ENCODE data around the gene EPM2AIP1.
"Not testable (repeated sequence)": the region's sequence is repeated elsewhere in the genome, so short reads cannot be mapped to it uniquely, and the experiment has no call there.

EPM2AIP1 gene

DNA sequence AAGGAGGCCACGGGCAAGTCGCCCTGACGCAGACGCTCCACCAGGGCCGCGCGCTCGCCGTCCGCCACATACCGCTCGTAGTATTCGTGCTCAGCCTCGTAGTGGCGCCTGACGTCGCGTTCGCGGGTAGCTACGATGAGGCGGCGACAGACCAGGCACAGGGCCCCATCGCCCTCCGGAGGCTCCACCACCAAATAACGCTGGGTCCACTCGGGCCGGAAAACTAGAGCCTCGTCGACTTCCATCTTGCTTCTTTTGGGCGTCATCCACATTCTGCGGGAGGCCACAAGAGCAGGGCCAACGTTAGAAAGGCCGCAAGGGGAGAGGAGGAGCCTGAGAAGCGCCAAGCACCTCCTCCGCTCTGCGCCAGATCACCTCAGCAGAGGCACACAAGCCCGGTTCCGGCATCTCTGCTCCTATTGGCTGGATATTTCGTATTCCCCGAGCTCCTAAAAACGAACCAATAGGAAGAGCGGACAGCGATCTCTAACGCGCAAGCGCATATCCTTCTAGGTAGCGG is at the start of gene EPM2AIP1:
Gene EPM2AIP1 (minus strand): TSS at position 326 of the 520 bp plus-strand sequence. CDS start 54 bp downstream, at position 272.
- TF ChIP-seq, protein P1, sequence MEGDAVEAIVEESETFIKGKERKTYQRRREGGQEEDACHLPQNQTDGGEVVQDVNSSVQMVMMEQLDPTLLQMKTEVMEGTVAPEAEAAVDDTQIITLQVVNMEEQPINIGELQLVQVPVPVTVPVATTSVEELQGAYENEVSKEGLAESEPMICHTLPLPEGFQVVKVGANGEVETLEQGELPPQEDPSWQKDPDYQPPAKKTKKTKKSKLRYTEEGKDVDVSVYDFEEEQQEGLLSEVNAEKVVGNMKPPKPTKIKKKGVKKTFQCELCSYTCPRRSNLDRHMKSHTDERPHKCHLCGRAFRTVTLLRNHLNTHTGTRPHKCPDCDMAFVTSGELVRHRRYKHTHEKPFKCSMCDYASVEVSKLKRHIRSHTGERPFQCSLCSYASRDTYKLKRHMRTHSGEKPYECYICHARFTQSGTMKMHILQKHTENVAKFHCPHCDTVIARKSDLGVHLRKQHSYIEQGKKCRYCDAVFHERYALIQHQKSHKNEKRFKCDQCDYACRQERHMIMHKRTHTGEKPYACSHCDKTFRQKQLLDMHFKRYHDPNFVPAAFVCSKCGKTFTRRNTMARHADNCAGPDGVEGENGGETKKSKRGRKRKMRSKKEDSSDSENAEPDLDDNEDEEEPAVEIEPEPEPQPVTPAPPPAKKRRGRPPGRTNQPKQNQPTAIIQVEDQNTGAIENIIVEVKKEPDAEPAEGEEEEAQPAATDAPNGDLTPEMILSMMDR (IDR thresholded peaks at IDR 0.05): no peak
- Histone ChIP-seq H3K4me3 (peak within 1 kb of the TSS; percentile 85), H3K27ac (peak within 1 kb of the TSS; percentile 98)
- peak; percentile 99 for DNase-seq (ENCODE audit: low spot score)

DNA sequence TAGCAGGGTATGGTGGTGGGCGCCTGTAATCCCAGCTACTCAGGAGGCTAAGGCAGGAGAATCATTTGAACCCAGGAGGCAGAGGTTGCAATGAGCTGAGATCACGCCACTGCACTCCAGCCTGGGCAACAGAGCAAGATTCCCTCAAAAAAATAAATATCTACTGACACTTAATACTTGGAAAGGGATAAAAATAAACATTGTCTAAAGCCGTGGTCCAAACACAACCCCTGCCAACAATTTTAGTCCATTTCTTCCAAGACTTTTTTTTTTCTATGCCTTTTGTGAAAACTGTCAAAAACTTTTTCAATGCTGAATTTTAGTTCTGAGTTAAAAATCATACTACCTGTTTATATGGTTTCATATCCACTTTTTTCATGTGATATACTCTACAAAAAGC is 49.8 kb upstream of the EPM2AIP1 start:
- H3K27ac ChIP-seq: peak overlapping the region in 1 of 2 donors; percentile 67
- DNase-seq (ENCODE audit: low spot score); H3K4me3 ChIP-seq: not testable (repeated sequence)

DNA sequence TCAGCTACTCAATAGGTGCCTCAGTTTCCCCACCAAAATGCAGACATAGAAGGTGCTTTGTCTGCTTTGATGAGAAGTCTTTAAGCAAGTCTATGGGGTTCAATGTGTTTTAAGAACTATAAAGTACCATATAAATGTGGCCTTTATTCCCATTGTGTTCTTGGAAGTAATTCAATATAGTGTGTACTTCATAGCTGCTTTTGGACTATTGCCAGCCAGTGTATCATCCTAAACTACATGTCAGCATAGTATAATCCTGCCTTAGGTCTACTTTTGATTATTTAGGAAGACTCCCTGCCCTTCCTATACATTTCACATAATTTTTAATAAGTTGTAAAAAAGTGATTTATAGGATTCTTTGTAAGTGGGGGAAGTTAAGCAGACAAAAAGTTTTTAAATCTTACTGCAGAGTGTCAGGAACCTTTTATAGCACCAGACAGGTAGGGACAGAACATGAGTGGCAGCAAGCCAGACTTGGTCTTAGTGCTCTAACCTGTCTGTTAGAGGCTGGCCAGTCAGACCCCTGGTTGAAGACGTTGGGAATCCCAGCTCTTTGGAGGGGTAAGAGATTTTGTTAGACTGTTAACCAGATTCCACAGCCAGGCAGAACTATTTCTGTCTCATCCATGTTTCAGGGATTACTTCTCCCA is 48.7 kb upstream of the EPM2AIP1 start:
- H3K4me3 ChIP-seq: no peak overlapping the region
- TF ChIP-seq, protein P1 (IDR thresholded peaks at IDR 0.05): no peak
- DNase-seq (ENCODE audit: low spot score): no peak
- peak overlapping the region in 1 of 2 donors; percentile 67 for H3K27ac ChIP-seq

DNA sequence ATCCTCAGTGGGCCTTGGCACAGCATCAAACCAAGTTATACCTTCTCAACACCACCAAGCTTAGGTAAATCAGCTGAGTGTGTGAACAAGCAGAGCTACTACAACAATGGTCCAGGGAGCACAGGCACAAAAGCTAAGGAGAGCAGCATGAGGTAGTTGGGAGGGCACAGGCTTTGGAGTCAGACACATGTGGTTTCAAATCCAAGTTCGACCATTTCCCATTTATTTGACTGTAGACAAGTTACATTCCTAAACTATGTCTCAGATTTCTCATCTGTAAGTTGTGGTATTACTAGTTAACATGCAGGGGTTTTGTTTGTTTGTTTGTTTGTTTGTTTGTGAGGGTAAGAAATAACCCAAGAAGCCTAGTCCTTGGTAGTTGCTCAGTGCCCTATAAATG is 47.3 kb upstream of the EPM2AIP1 start:
- Histone ChIP-seq H3K27ac (no peak overlapping the region), H3K4me3 (no peak overlapping the region)
- DNase-seq (ENCODE audit: low spot score): no peak
- TF ChIP-seq, protein P1 (IDR thresholded peaks at IDR 0.05): no peak

DNA sequence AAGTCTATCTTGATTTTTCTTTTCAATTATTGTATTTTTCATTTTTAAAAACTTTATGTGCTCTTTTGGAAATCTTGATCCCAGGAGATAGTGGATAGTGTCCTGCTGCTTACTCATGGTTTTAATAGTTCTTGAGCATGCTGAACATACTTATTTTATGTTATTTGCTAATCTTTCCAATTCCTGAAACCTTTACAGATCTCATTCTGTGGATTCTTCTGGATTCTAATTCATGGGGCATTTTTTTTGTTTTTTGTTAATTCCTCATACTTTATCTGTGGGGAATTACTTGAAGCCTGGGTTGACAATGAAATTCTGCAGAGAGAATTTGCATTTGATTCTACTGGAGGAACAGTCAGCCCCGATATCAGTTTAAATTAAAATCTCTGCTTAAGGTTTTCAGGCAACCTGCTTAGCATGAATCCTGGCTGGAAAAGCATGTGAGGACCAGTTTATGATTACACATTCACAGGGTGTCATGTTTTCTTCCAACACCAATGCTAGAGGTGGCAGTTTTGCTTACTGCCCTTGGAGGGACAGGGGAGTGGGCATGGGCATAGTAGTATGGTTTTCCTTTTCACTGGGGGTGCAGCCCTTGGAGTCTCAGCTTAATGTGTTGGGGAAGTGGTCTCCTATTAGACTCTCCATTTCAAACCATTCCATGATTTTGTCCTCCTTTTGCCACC is 46.4 kb upstream of the EPM2AIP1 start:
- TF ChIP-seq, protein P1 (IDR thresholded peaks at IDR 0.05): no peak
- DNase-seq (ENCODE audit: low spot score): no peak
- no peak overlapping the region for H3K4me3 ChIP-seq
- H3K27ac ChIP-seq: no peak overlapping the region

DNA sequence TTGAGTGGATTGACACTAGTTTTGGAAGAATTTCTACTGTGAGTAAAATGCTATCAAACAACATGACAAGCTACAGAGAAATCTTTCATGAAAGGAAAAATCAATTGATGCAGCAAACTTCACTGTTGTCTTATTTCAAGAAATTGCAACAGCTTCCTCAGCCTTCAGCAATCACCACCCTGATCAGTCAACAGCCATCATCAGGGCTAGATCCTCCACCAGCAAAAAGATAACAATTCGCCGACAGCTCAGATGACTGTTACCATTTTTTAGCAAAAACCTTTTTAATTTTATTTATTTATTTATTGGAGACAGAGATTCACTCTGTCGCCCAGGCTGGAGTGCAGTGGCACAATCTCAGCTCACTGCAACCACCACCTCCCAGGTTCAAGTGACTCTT is 44.4 kb upstream of the EPM2AIP1 start:
- no peak overlapping the region for H3K27ac ChIP-seq
- TF ChIP-seq, protein P1 (IDR thresholded peaks at IDR 0.05): no peak
- H3K4me3 ChIP-seq: no peak overlapping the region
- DNase-seq (ENCODE audit: low spot score): no peak

DNA sequence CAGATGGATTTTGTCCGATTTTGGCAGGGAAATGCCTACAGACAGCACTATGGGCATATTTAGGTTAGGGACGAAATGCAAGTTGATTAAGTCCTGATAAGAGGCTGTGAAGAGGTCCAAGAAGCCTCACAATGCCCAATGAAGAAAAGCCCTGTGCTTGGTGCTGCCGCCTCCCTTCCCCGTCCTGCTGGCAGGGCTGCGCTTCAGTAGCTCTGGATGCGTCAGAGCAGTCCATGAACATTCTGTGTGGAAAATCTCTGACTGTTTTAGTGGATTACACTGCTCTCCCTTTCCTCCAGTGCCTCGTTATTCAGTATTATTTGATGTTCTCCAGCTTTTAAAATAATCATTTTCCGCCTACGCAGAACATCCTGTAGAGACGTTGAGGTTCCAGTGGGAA is 40.0 kb upstream of the EPM2AIP1 start:
- Histone ChIP-seq H3K27ac (peak overlapping the region; percentile 72 to 82), H3K4me3 (peak overlapping the region; percentile 23)
- TF ChIP-seq, protein P1 (IDR thresholded peaks at IDR 0.05): no peak
- DNase-seq (ENCODE audit: low spot score): no peak

All from coronary artery (tissue), 2 donors.